Stimulated activated naive CD4-positive, alpha-beta T cell treated with Interleukin-2 at 50 U/mL for 16 hours (primary cell): Measurements from ENCODE around the gene CT45A3.
"Not testable (repeated sequence)": the region's sequence is repeated elsewhere in the genome, so short reads cannot be mapped to it uniquely, and the experiment has no call there.

ENCODE experiments used
- DNase-seq: peaks from one replicate; lab custom pipeline; 2025; lab: John Stamatoyannopoulos, UW

The CT45A3 gene, protein sequence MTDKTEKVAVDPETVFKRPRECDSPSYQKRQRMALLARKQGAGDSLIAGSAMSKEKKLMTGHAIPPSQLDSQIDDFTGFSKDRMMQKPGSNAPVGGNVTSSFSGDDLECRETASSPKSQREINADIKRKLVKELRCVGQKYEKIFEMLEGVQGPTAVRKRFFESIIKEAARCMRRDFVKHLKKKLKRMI

DNA sequence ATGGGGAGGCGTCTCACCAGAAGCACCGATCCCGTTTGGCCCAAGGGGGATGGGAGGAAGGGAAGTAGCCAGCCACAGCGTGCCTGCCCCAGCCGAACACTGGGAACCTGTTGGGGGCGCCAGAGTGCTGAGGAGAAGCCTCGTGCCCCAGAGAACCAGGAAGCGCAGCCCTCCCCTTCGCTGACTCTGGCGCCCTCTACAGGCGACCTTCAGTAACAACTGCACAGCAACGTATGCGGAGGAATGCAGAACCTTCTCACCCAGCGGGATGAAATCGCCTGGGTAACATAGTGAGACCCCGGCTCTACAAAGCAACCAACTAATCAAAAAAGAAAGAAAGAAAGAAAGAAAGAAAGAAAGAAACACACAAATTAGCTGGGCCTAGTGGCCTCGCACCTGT, at the start of gene CT45A3:
CT45A3 (minus strand) TSS at position 101 of the 400 bp plus-strand sequence. CDS start 3,747 bp downstream, outside the sequence.
- not testable (repeated sequence) for DNase-seq

DNA sequence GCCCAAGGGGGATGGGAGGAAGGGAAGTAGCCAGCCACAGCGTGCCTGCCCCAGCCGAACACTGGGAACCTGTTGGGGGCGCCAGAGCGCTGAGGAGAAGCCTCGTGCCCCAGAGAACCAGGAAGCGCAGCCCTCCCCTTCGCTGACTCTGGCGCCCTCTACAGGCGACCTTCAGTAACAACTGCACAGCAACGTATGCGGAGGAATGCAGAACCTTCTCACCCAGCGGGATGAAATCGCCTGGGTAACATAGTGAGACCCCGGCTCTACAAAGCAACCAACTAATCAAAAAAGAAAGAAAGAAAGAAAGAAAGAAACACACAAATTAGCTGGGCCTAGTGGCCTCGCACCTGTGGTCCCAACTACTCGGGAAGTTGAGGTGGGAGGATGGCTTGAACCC, 34.7 kb upstream of the CT45A3 start, which contains the start of gene CT45A6:
CT45A6 (minus strand) TSS at position 101 of the 400 bp plus-strand sequence. CDS start 3,794 bp downstream, outside the sequence.
- DNase-seq, result not testable (repeated sequence)

DNA sequence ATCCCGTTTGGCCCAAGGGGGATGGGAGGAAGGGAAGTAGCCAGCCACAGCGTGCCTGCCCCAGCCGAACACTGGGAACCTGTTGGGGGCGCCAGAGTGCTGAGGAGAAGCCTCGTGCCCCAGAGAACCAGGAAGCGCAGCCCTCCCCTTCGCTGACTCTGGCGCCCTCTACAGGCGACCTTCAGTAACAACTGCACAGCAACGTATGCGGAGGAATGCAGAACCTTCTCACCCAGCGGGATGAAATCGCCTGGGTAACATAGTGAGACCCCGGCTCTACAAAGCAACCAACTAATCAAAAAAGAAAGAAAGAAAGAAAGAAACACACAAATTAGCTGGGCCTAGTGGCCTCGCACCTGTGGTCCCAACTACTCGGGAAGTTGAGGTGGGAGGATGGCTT, 17.4 kb upstream of the CT45A3 start, which contains the start of gene CT45A5:
CT45A5 (minus strand) TSS at position 101 of the 400 bp plus-strand sequence. CDS start 3,774 bp downstream, outside the sequence.
- DNase-seq, result not testable (repeated sequence)

DNA sequence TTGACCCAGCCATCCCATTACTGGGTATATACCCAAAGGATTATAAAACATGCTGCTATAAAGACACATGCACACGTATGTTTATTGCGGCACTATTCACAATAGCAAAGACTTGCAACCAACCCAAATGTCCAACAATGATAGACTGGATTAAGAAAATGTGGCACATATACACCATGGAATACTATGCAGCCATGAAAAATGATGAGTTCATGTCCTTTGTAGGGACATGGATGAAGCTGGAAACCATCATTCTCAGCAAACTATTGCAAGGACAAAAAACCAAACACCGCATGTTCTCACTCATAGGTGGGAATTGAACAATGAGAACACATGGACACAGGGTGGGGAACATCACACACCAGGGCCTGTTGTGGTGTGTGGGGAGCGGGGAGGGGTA, 23.3 kb downstream of the CT45A3 start:
- not testable (repeated sequence) for DNase-seq

DNA sequence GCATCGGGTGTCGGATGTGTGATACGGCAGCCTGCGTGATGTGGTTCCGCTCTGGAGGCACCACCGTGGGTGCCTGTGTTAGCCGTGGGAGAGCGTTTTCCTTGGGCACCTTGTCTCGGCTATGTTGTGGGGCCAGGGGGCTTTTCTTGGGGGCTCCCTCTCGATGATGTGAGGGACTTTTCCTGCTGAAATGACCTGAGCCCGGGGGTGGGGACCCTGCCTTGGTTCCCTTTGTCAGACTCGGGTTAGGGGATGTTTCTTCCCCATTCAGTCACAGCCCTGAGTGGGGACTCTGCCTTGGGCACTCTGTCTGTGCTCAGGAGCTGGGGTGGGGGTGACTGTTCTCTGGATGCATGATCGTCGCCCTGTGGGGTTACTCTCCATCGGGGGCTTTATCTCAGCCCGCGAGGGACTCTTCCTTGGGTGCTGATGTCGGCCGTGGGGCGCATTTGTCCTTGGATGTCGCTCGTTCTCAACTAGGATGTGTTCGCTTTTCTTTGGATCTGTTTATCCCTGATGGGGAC, 26.7 kb downstream of the CT45A3 start:
- DNase-seq, result no peak

DNA sequence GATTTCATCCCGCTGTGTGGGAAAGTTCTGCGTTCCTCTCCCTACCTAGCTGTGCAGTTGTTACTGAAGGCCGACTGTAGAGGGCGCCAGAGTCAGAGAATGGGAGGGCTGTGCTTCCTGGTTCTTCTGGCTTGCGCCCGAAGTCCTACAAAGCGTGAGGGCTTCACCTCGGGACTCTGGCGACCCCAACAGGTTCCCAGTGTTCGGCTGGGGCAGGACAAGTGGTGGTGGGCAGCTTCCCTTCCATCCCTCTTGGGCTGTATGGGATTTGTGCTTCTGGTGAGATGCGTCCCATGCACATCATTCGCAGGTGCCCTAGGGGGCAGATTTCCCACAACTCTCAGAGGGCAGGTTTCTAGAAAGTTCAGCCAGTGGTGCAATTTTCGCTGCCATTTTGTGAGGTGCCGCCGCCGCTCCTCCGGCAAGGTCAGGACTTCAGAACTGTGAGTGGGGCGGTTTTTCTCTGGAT, 27.3 kb downstream of the CT45A3 start:
- DNase-seq, result no peak

- no peak for DNase-seq
Measured at GRCh38 chrX:135737366-135738071, 30.5 kb downstream of the CT45A3 start.

DNA sequence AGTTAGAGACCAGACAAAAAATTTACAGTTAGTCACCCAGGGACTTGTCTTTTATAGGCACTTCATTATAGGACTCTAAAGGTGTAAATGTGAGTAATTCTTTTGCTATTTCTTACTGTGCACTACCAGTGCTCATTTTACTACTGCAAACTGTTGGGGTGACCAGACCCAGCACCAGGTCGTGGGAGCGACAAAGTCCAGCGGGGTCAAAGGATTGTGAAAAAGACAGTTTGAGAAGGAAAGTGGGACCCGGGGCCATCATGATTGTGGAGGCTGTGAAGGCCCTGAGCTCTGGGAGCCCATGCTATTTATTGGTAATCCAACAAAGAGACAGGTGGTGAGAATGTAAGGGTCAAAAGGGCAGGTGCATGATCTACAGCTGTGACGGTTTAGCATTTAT, 33.3 kb downstream of the CT45A3 start:
- DNase-seq, result not testable (repeated sequence)

DNA sequence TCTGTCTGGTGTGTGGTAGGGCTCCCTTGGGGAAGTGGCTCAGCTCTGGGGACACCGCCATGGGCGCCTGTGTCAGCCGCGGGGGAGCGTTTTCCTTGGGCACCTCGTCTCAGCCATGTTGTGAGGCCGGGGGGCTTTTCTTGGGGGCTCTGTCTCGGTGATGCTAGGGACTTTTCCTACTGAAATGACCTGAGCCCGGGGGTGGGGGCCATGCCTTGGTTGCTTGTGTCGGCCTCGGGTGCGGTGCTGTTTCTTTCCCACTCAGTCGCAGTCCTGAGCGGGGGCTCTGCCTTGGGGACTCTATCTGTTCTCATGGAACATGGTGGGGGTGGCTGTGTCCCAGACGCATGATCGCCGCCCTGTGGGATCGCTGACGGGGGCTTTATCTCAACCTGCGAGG, 54.2 kb downstream of the CT45A3 start:
- no peak for DNase-seq

GRCh38 chrX:135713183-135713689, 54.8 kb downstream of the CT45A3 start, which contains the start of gene CT45A1:
Gene CT45A1 (plus strand): TSS chrX:135713639. CDS start chrX:135718941, 5,302 bp downstream.
- DNase-seq, result not testable (repeated sequence)
